ENCODE measurements around the gene LPCAT1. TPM values are rescaled to one million over a fixed set of nuclear protein-coding genes. Genes with fewer than 3 reads are reported as not detected.

Gene LPCAT1
- total RNA-seq, 1 donor from 2014 or later = 41.9 TPM

- peaks cover 20% of the 10 kb centered on the region for H3K9me3 Mint-ChIP-seq (ENCODE audit: unreplicated experiment)
Measured at GRCh38 chr5:1447671-1448361, 75.9 kb downstream of the LPCAT1 start.

GRCh38 chr5:1446602-1447343 is 77.0 kb downstream of the LPCAT1 start:
- FAIRE-seq = no peak

More at GRCh38 chr5:1447671-1448361, 75.9 kb downstream of the LPCAT1 start:
- no peaks in the 10 kb centered on the region for H3K4me1 ChIP-seq (ENCODE audit: insufficient read depth, low read length)
- no peak overlapping the region for H3K9ac ChIP-seq (ENCODE audit: low read length)
- no peak overlapping the region for H2AFZ ChIP-seq (ENCODE audit: low read depth, low read length)
- no peaks in the 10 kb centered on the region for H4K20me1 ChIP-seq (ENCODE audit: insufficient read depth, low read length)
- H3K4me3 ChIP-seq (ENCODE audit: insufficient read depth, low read depth, low read length) = no peak overlapping the region
- Mint-ChIP-seq H3K4me1 (ENCODE audit: low read depth, unreplicated experiment) (no peaks in the 10 kb centered on the region), H3K27ac (ENCODE audit: unreplicated experiment) (no peak overlapping the region), H3K36me3 (ENCODE audit: low read depth, unreplicated experiment) (peaks cover 2% of the 10 kb centered on the region), H3K27me3 (ENCODE audit: low read depth, unreplicated experiment) (peaks cover 67% of the 10 kb centered on the region), H3K4me3 (ENCODE audit: unreplicated experiment) (no peak overlapping the region)
- H3K79me2 ChIP-seq (ENCODE audit: insufficient read depth, low read length) = no peaks in the 10 kb centered on the region
- TF ChIP-seq, protein P1, sequence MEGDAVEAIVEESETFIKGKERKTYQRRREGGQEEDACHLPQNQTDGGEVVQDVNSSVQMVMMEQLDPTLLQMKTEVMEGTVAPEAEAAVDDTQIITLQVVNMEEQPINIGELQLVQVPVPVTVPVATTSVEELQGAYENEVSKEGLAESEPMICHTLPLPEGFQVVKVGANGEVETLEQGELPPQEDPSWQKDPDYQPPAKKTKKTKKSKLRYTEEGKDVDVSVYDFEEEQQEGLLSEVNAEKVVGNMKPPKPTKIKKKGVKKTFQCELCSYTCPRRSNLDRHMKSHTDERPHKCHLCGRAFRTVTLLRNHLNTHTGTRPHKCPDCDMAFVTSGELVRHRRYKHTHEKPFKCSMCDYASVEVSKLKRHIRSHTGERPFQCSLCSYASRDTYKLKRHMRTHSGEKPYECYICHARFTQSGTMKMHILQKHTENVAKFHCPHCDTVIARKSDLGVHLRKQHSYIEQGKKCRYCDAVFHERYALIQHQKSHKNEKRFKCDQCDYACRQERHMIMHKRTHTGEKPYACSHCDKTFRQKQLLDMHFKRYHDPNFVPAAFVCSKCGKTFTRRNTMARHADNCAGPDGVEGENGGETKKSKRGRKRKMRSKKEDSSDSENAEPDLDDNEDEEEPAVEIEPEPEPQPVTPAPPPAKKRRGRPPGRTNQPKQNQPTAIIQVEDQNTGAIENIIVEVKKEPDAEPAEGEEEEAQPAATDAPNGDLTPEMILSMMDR (IDR thresholded peaks at IDR 0.05; ENCODE audit: insufficient read depth, low read depth, low read length) = no peak
- no peak for TF ChIP-seq EZH2 (IDR thresholded peaks at IDR 0.05; ENCODE audit: insufficient read depth, low read length)
- H3K9me3 ChIP-seq (ENCODE audit: insufficient read depth, low read depth, low read length) = no peaks in the 10 kb centered on the region
- FAIRE-seq (no peak), DNase-seq (ENCODE audit: low read depth) (no peak)
- no peak overlapping the region for H3K27ac ChIP-seq (ENCODE audit: low read depth, low read length)
- no peaks in the 10 kb centered on the region for H3K36me3 ChIP-seq (ENCODE audit: insufficient read depth, low read length)
- no peak overlapping the region for H3K4me2 ChIP-seq (ENCODE audit: low read length)
- peaks cover 49% of the 10 kb centered on the region for H3K27me3 ChIP-seq (ENCODE audit: insufficient read depth, low read length)

More at GRCh38 chr5:1446602-1447343, 77.0 kb downstream of the LPCAT1 start:
- no peak for TF ChIP-seq EZH2 (IDR thresholded peaks at IDR 0.05; ENCODE audit: insufficient read depth, low read length)
- TF ChIP-seq, protein P1 (IDR thresholded peaks at IDR 0.05; ENCODE audit: insufficient read depth, low read depth, low read length) = no peak
- Histone ChIP-seq H3K4me2 (ENCODE audit: low read length) (no peak overlapping the region), H3K4me3 (ENCODE audit: insufficient read depth, low read depth, low read length) (no peak overlapping the region), H3K9me3 (ENCODE audit: insufficient read depth, low read depth, low read length) (no peaks in the 10 kb centered on the region), H3K36me3 (ENCODE audit: insufficient read depth, low read length) (no peaks in the 10 kb centered on the region), H4K20me1 (ENCODE audit: insufficient read depth, low read length) (no peaks in the 10 kb centered on the region), H3K9ac (ENCODE audit: low read length) (no peak overlapping the region), H3K79me2 (ENCODE audit: insufficient read depth, low read length) (no peaks in the 10 kb centered on the region), H3K4me1 (ENCODE audit: insufficient read depth, low read length) (no peaks in the 10 kb centered on the region), H3K27ac (ENCODE audit: low read depth, low read length) (no peak overlapping the region), H3K27me3 (ENCODE audit: insufficient read depth, low read length) (peaks cover 51% of the 10 kb centered on the region), H2AFZ (ENCODE audit: low read depth, low read length) (no peak overlapping the region)
- H3K27me3 Mint-ChIP-seq (ENCODE audit: low read depth, unreplicated experiment) = peaks cover 62% of the 10 kb centered on the region
- H3K9me3 Mint-ChIP-seq (ENCODE audit: unreplicated experiment) = peaks cover 11% of the 10 kb centered on the region
- no peak overlapping the region for H3K4me3 Mint-ChIP-seq (ENCODE audit: unreplicated experiment)
- H3K27ac Mint-ChIP-seq (ENCODE audit: unreplicated experiment) = no peak overlapping the region
- peaks cover 2% of the 10 kb centered on the region for H3K36me3 Mint-ChIP-seq (ENCODE audit: low read depth, unreplicated experiment)
- no peaks in the 10 kb centered on the region for H3K4me1 Mint-ChIP-seq (ENCODE audit: low read depth, unreplicated experiment)
- no peak for DNase-seq (ENCODE audit: low read depth)
